ENCODE data around the gene VPREB3.

VPREB3 gene

DNA sequence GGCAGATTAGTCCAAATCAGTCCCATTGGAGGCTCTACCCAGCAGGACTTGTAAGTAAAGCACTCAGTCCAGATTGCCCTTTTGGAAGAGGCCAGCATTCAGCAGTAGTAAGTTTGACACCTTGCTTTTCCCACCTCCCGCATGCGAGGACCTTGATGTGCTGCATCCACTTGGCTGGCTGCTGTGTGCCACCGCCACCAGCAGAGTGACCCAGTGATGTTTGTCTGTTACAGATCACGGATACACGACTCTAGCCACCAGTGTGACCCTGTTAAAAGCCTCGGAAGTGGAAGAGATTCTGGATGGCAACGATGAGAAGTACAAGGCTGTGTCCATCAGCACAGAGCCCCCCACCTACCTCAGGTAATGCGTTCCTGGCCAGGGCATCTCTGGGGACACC is 39.1 kb upstream of the VPREB3 start:
- FAIRE-seq (no peak), DNase-seq (ENCODE audit: insufficient read length, low spot score) (no peak)
- TF ChIP-seq, protein P1, sequence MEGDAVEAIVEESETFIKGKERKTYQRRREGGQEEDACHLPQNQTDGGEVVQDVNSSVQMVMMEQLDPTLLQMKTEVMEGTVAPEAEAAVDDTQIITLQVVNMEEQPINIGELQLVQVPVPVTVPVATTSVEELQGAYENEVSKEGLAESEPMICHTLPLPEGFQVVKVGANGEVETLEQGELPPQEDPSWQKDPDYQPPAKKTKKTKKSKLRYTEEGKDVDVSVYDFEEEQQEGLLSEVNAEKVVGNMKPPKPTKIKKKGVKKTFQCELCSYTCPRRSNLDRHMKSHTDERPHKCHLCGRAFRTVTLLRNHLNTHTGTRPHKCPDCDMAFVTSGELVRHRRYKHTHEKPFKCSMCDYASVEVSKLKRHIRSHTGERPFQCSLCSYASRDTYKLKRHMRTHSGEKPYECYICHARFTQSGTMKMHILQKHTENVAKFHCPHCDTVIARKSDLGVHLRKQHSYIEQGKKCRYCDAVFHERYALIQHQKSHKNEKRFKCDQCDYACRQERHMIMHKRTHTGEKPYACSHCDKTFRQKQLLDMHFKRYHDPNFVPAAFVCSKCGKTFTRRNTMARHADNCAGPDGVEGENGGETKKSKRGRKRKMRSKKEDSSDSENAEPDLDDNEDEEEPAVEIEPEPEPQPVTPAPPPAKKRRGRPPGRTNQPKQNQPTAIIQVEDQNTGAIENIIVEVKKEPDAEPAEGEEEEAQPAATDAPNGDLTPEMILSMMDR (IDR thresholded peaks at IDR 0.05; ENCODE audit: insufficient read depth, missing control alignments) = no peak

DNA sequence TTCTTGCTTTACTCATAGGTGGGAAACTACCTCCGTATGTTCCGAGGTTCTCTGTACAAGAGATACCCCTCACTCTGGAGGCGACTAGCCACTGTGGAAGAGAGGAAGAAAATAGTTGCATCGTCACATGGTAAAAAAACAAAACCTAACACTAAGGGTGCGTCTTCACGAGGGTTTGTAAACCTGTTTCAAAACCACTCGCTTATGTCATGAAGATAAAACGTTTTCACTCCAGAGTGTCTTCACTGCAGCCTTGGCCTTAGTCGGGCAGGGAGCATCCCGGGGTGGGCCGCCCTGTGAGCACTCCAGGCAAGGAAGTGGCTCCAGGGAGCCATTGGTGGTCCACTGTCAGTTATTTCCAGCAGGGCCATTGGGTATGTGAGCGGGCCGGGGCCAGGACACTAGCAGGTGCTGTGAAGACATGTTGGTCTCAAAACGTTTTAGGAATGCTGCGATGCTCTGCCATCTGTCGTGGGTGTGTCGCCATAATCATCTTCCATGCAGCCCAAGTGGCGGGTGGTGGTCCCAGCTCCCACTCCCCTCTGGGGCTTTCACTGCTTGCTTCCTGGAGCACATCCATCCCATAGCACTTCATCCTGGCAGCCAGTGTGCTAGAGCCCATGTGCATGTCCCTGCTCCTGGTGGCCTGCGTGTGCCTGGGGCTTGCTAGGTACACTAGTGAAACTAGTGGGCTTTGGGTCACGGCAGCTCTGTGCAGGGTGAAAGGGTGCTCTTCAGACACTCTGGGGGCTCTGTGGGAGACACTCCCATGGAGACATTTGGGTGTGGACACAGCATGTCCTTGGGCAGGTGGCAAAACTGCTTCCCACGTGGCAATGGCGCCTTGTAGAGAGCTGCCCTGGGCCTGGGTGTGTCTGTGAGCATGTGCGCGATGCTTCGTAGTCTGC is 37.8 kb upstream of the VPREB3 start:
- FAIRE-seq = no peak
- DNase-seq (ENCODE audit: insufficient read length, low spot score) = no peak
- TF ChIP-seq, protein P1 (IDR thresholded peaks at IDR 0.05; ENCODE audit: insufficient read depth, missing control alignments) = no peak

DNA sequence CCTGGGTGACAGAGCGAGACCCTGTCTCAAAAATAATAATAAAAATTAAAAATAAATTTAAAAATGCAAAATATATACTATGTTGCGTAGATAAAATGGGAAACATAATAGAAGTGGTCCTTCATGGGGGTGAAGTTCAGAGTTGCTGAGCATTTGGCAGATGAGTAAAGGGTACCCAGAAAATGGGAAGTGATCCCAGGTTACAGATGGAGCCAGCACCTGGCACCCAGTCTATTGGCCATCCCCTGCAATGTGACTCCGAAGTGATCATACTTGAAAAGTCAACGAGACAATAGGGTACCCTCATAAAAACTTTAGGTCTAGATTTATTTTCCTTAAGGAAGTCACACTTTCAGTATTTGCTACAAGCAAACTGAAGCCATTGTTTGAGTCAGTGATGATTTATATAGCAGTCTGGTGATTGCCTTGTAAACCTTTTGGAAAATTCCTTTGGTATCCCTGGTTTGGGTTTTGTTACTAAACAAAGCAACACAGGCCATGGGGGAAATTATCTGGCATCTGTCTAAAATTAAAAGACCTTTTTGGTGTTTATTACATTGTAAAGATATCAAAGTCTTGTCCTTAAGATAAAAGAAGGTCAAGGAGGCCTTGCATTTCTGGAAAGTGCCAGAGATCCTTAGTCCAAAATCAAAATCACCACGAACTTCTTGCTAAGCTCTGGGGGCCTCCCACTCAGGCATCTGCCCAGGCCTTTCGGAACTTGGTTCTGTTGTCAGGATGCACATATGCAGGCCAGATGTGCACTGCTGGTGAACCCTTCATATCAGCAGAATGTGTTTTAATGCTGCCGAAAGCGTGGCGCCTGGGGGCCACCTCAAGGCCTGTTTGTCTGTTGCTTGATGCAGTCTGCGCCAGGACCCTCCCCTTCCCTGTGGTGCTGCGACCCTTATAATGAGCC is 36.9 kb upstream of the VPREB3 start:
- DNase-seq (ENCODE audit: insufficient read length, low spot score) = no peak

DNA sequence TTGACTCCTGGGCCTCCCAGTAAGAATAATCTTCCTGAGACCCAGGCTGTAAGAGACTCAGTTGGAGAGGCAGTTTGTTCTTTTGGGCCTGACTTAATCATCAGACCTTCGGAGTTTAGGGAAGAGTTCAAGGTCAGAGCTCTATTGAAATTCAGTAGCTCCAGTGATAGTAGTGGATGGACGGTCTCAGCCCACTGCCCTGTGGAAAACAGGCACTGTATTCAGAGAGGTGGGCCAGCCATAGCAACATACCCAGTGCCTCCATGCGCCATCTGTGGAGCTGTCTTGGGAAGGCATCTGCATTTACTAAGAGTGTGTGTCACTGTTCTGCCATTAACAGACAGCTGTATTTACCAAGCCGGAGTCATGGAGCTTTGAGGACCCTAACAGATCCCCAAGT is 35.4 kb upstream of the VPREB3 start:
- DNase-seq (ENCODE audit: insufficient read length, low spot score) (no peak), FAIRE-seq (no peak)
- TF ChIP-seq, protein P1 (IDR thresholded peaks at IDR 0.05; ENCODE audit: insufficient read depth, missing control alignments) = no peak

More for the DNA sequence above, 36.9 kb upstream of the VPREB3 start:
- TF ChIP-seq, protein P1 (IDR thresholded peaks at IDR 0.05; ENCODE audit: insufficient read depth, missing control alignments) = no peak
- FAIRE-seq = no peak

DNA sequence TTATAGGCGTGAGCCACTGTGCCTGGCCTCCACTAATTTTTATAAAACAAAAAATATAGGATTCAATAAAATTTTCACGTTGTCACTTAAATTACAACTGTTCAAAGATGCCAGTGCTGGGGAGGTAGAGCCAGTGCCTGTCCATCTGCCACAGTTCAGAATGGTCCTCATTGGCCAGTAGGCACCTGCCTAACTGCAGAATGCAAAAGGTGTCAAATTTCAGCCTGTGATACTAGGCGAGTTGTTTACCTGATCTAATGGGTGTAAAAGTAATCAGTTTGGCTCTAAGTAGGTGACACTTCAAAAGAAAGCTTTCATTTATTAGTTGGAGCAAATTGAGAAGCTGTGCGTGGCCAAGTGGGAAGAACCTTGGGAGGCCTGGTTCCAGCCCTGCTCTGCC is 34.9 kb upstream of the VPREB3 start:
- TF ChIP-seq, protein P1 (IDR thresholded peaks at IDR 0.05; ENCODE audit: insufficient read depth, missing control alignments) = no peak
- DNase-seq (ENCODE audit: insufficient read length, low spot score) (no peak), FAIRE-seq (no peak)

DNA sequence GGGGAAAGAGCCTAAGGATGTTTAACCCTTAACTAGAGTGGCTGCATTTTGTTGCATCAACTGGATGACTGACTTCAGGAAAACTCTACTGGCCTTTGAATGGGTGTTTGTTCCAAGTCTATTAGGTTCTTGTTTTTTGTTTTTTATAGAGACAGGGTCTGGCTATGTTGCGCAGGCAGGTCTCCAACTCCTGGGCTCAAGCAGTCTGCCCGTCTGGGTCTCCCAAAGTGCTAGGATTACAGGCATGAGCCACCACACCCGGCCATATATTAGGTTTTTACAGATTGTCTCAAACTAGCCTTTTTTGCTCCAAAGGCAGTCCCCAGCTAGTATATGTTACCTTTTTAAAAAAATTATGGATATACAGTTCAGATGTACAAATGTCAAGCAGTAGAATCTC is 33.7 kb upstream of the VPREB3 start:
- no peak for FAIRE-seq
- DNase-seq (ENCODE audit: insufficient read length, low spot score) = no peak
- TF ChIP-seq, protein P1 (IDR thresholded peaks at IDR 0.05; ENCODE audit: insufficient read depth, missing control alignments) = no peak
